Vagina (tissue), 2 donors: ENCODE results near the gene BNC2.

Experiments used
- CTCF ChIP-seq, 3 experiments: fragments of 450-650 bp in 2 of 3; fragments of 200-600 bp in 1 of 3; sonication (generic) in 1 of 3; IDR thresholded peaks; one replicate each; pipeline ENCODE4 v1.5.1; 2017 to 2019; ENCODE audit warnings: antibody characterized with exemption in 3 of 3, mild to moderate bottlenecking in 2 of 3, moderate library complexity in 2 of 3
- POLR2AphosphoS5 ChIP-seq, 2 donors: sonication (generic); formaldehyde crosslinking; IDR thresholded peaks; one replicate each; pipeline ENCODE4 v1.9.0; 2017; ENCODE audit warnings: antibody characterized with exemption in 2 of 2, mild to moderate bottlenecking in 2 of 2, low read depth in 1 of 2; ENCODE audit not compliant: insufficient read depth in 1 of 2

- TF ChIP-seq CTCF (IDR thresholded peaks at IDR 0.05) (no peak), POLR2AphosphoS5 (IDR thresholded peaks at IDR 0.05; ENCODE audit: insufficient read depth in 1 of 2, low read depth in 1 of 2) (no peak)
Measured at GRCh38 chr9:16418721-16419120, 451.7 kb downstream of the BNC2 start.
